SU-DHL-6 (cell line): Measurements from ENCODE around the gene TIMP4.

Experiments
- H2AFZ ChIP-seq: fragments of 200-600 bp; sonication (generic); 2 replicates; pipeline ENCODE4 v1.6.1; 2014; ENCODE audit warnings: low read depth, mild to moderate bottlenecking, moderate library complexity, mixed read lengths, antibody characterized with exemption, low read length; ENCODE audit not compliant: severe bottlenecking
- H3F3A ChIP-seq: fragments of 200-600 bp; shearing (Covaris generic); 2 replicates; pipeline ENCODE4 v1.6.0; 2016; ENCODE audit warnings: antibody characterized with exemption, mild to moderate bottlenecking; ENCODE audit not compliant: insufficient read depth
- H3K27ac ChIP-seq: fragments of 200-600 bp; sonication (generic); 2 replicates; pipeline ENCODE4 v1.5.1; 2016; ENCODE audit warnings: low read depth, mild to moderate bottlenecking, low read length, moderate library complexity, mixed read lengths
- H3K27me3 ChIP-seq: fragments of 200-600 bp; sonication (generic), shearing (Covaris generic); 2 replicates; pipeline ENCODE4 v1.6.0; 2014; ENCODE audit warnings: mild to moderate bottlenecking, low read length
- H3K36me3 ChIP-seq: fragments of 200-600 bp; sonication (generic); 2 replicates; pipeline ENCODE4 v1.6.1; 2014; ENCODE audit warnings: mild to moderate bottlenecking, low read length, mixed read lengths
- H3K4me2 ChIP-seq: fragments of 300-600, 200-600 bp; shearing (Covaris generic), sonication (generic); 2 replicates; pipeline ENCODE4 v1.6.0; 2014; ENCODE audit warnings: low read length, low read depth, mild to moderate bottlenecking; ENCODE audit not compliant: poor library complexity, severe bottlenecking
- H3K4me3 ChIP-seq: fragments of 200-600 bp; sonication (generic); 2 replicates; pipeline ENCODE4 v1.5.1; 2014; ENCODE audit warnings: antibody characterized with exemption, low read length, mild to moderate bottlenecking, mixed read lengths; ENCODE audit not compliant: insufficient read depth, poor library complexity, severe bottlenecking
- H3K79me2 ChIP-seq: fragments of 200-600 bp; sonication (generic); 2 replicates; pipeline ENCODE4 v1.6.1; 2014; ENCODE audit warnings: mild to moderate bottlenecking, low read length, moderate library complexity; ENCODE audit not compliant: insufficient read depth
- H3K9ac ChIP-seq: fragments of 200-600 bp; sonication (generic); 2 replicates; pipeline ENCODE4 v1.7.0; 2014; ENCODE audit warnings: mild to moderate bottlenecking, low read length
- H3K9me2 ChIP-seq: fragments of 200-600 bp; sonication (generic); replicated peaks from 2 replicates; pipeline ENCODE4 v1.6.1; 2014; ENCODE audit warnings: low read length; ENCODE audit not compliant: insufficient read depth
- H3K9me3 ChIP-seq: fragments of 200-600 bp; sonication (generic); 2 replicates; pipeline ENCODE4 v1.6.1; 2014; ENCODE audit warnings: low read length, mixed read lengths; ENCODE audit not compliant: insufficient read depth
- H4K20me1 ChIP-seq: fragments of 200-600 bp; sonication (generic); 2 replicates; pipeline ENCODE4 v1.6.1; 2014; ENCODE audit warnings: low read depth, mild to moderate bottlenecking, antibody characterized with exemption, low read length, moderate library complexity, mixed read lengths
- EZH2phosphoT487 ChIP-seq: fragments of 200-600 bp; sonication (generic), shearing (Covaris generic); conservative IDR thresholded peaks from 2 replicates; pipeline ENCODE4 v1.6.1; 2018; ENCODE audit warnings: mild to moderate bottlenecking, antibody characterized with exemption, low read length, moderate library complexity, mixed read lengths
- TF ChIP-seq, protein P1 (sequence below): fragments of 200-600 bp; sonication (generic); IDR thresholded peaks from one replicate; pipeline ENCODE4 v1.5.1; 2017; ENCODE audit warnings: antibody characterized with exemption, mild to moderate bottlenecking, low read length, moderate library complexity; ENCODE audit not compliant: insufficient read depth, poor library complexity, severe bottlenecking

The TIMP4 gene

GRCh38 chr3:12142476-12142875 is 16.2 kb downstream of the TIMP4 start:
- Histone ChIP-seq H3K4me2 (no peak overlapping the region), H3K9ac (no peak overlapping the region), H3K27me3 (no peaks in the 10 kb centered on the region), H3F3A (no peaks in the 10 kb centered on the region), H3K9me3 (no peaks in the 10 kb centered on the region), H4K20me1 (no peaks in the 10 kb centered on the region), H2AFZ (no peak overlapping the region), H3K36me3 (no peaks in the 10 kb centered on the region), H3K4me3 (no peak overlapping the region), H3K79me2 (no peaks in the 10 kb centered on the region), H3K27ac (no peak overlapping the region), H3K9me2 (no peaks in the 10 kb centered on the region)
- TF ChIP-seq, protein P1, sequence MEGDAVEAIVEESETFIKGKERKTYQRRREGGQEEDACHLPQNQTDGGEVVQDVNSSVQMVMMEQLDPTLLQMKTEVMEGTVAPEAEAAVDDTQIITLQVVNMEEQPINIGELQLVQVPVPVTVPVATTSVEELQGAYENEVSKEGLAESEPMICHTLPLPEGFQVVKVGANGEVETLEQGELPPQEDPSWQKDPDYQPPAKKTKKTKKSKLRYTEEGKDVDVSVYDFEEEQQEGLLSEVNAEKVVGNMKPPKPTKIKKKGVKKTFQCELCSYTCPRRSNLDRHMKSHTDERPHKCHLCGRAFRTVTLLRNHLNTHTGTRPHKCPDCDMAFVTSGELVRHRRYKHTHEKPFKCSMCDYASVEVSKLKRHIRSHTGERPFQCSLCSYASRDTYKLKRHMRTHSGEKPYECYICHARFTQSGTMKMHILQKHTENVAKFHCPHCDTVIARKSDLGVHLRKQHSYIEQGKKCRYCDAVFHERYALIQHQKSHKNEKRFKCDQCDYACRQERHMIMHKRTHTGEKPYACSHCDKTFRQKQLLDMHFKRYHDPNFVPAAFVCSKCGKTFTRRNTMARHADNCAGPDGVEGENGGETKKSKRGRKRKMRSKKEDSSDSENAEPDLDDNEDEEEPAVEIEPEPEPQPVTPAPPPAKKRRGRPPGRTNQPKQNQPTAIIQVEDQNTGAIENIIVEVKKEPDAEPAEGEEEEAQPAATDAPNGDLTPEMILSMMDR = no peak
- no peak for TF ChIP-seq EZH2phosphoT487

GRCh38 chr3:12141350-12141749 is 17.4 kb downstream of the TIMP4 start:
- Histone ChIP-seq H3F3A (no peaks in the 10 kb centered on the region), H3K4me3 (no peak overlapping the region), H2AFZ (no peak overlapping the region), H3K27me3 (no peaks in the 10 kb centered on the region), H3K36me3 (no peaks in the 10 kb centered on the region), H3K9ac (no peak overlapping the region), H3K27ac (no peak overlapping the region), H3K4me2 (no peak overlapping the region), H3K9me2 (no peaks in the 10 kb centered on the region), H3K9me3 (no peaks in the 10 kb centered on the region), H4K20me1 (no peaks in the 10 kb centered on the region), H3K79me2 (no peaks in the 10 kb centered on the region)
- TF ChIP-seq, protein P1 = no peak
- no peak for TF ChIP-seq EZH2phosphoT487

GRCh38 chr3:12139111-12139511 is 19.6 kb downstream of the TIMP4 start:
- no peaks in the 10 kb centered on the region for H4K20me1 ChIP-seq
- H3K9me2 ChIP-seq = no peaks in the 10 kb centered on the region
- no peak overlapping the region for H3K4me3 ChIP-seq
- H3K79me2 ChIP-seq = no peaks in the 10 kb centered on the region
- no peaks in the 10 kb centered on the region for H3K9me3 ChIP-seq
- H3K9ac ChIP-seq = no peak overlapping the region
- no peaks in the 10 kb centered on the region for H3K36me3 ChIP-seq
- H3K27me3 ChIP-seq = no peaks in the 10 kb centered on the region
- no peak for TF ChIP-seq EZH2phosphoT487
- TF ChIP-seq, protein P1 = no peak
- no peak overlapping the region for H2AFZ ChIP-seq
- no peak overlapping the region for H3K4me2 ChIP-seq
- no peak overlapping the region for H3K27ac ChIP-seq
- no peaks in the 10 kb centered on the region for H3F3A ChIP-seq
